K562 (cell line): Measurements from ENCODE around the gene NDUFAF8. TPM values are rescaled to one million over a fixed set of nuclear protein-coding genes. Genes with fewer than 3 reads are reported as not detected.

Source experiments
- ATAC-seq: fragments of 200-7000 bp; cut with Tn5 transposase; 3 replicates; pipeline ENCODE4 v1.9.1; 2020; ENCODE audit warnings: moderate library complexity
- BruUV-seq: library from RNA; stranded (reverse); fragments of 400-500 nt; replicated peaks from 2 replicates; lab custom pipeline; 2021; lab: Mats Ljungman, UMichigan
- CTCF ChIA-PET: fragments of 300-600 bp; formaldehyde crosslinking; extraction: SDS; loops from one replicate; lab custom pipeline; 2021; ENCODE audit warnings: low intra/inter-chr PET ratio; lab: Yijun Ruan, JAX
- POLR2A ChIA-PET: fragments of 300-600, 350-650 bp; sonication (Branson Sonifier 250); formaldehyde crosslinking; extraction: SDS; loops from one replicate; lab custom pipeline; 2021; ENCODE audit warnings: antibody characterized with exemption, inconsistent platforms; lab: Yijun Ruan, JAX
- DNase-seq, 4 experiments: peaks; one replicate each; pipeline versions ENCODE4 v3.0.0 to v3.0.0-alpha.2; 2011 to 2018; ENCODE audit warnings: low spot score in 3 of 4, mixed read lengths in 3 of 4; ENCODE audit errors: extremely low read depth in 1 of 4
- FAIRE-seq: peaks from 2 replicates; lab custom pipeline; 2011; peaks lifted over from hg19 to GRCh38; lab: Jason Lieb, UNC
- H2AFZ ChIP-seq: 2 replicates; pipeline ENCODE4 v1.6.0; 2011; ENCODE audit warnings: low read depth, low read length, control low read depth, inconsistent platforms
- H3K27ac ChIP-seq: fragments of 200-600 bp; 3 replicates; pipeline ENCODE4 v1.8.0; 2011; ENCODE audit warnings: low read depth, mild to moderate bottlenecking, control low read depth, inconsistent platforms, low read length, moderate library complexity, mixed read lengths; ENCODE audit errors: extremely low read depth
- H3K27me3 ChIP-seq, 2 experiments: fragments of 300-600 bp in 1 of 2; 2 replicates in 1 of 2; 3 replicates in 1 of 2; pipeline versions ENCODE4 v1.6.0 to v1.8.0; 2011; ENCODE audit warnings: inconsistent platforms in 2 of 2, low read length in 2 of 2, mild to moderate bottlenecking in 1 of 2, mixed read lengths in 1 of 2, moderate library complexity in 1 of 2; ENCODE audit not compliant: control insufficient read depth in 2 of 2, insufficient read depth in 2 of 2
- H3K36me3 ChIP-seq: fragments of 300-600 bp; 3 replicates; pipeline ENCODE4 v1.8.0; 2011; ENCODE audit warnings: mild to moderate bottlenecking, low read length, inconsistent platforms; ENCODE audit not compliant: control insufficient read depth, insufficient read depth
- H3K4me1 ChIP-seq, 2 experiments: fragments of 200-600 bp in 1 of 2; replicated peaks in 1 of 2; 2 replicates in 1 of 2; 3 replicates in 1 of 2; pipeline versions ENCODE4 v1.5.1 to v1.8.0; 2011; ENCODE audit warnings: inconsistent platforms in 2 of 2, low read length in 2 of 2, mild to moderate bottlenecking in 1 of 2, mixed read lengths in 1 of 2, moderate library complexity in 1 of 2; ENCODE audit not compliant: control insufficient read depth in 2 of 2, insufficient read depth in 2 of 2
- H3K4me2 ChIP-seq: 2 replicates; pipeline ENCODE4 v1.6.1; 2011; ENCODE audit warnings: low read length, control low read depth, inconsistent platforms, mixed read lengths; ENCODE audit not compliant: insufficient read depth
- H3K4me3 ChIP-seq: fragments of 200-600 bp; sonication (generic), shearing (Covaris generic); 2 replicates; pipeline ENCODE4 v1.5.1; 2016; ENCODE audit warnings: control low read depth, inconsistent platforms
- H3K79me2 ChIP-seq: fragments of 200-600 bp; 3 replicates; pipeline ENCODE4 v1.8.0; 2011; ENCODE audit warnings: low read length, inconsistent platforms; ENCODE audit not compliant: control insufficient read depth, insufficient read depth
- H3K9ac ChIP-seq, 2 experiments: 2 replicates each; pipeline versions ENCODE4 v1.6.0 to v1.6.1; 2011; ENCODE audit warnings: low read depth in 2 of 2, low read length in 2 of 2, control low read depth in 1 of 2, inconsistent platforms in 1 of 2, mild to moderate bottlenecking in 1 of 2, mixed read lengths in 1 of 2; ENCODE audit not compliant: insufficient read depth in 1 of 2
- H3K9me1 ChIP-seq: one replicate; pipeline ENCODE4 v1.6.0; 2011; ENCODE audit warnings: inconsistent platforms, mild to moderate bottlenecking, low read length, moderate library complexity; ENCODE audit not compliant: control insufficient read depth, insufficient read depth
- H3K9me3 ChIP-seq: replicated peaks from 2 replicates; pipeline ENCODE4 v1.5.1; 2011; ENCODE audit warnings: low read depth, low read length, inconsistent platforms; ENCODE audit not compliant: control insufficient read depth, insufficient read depth
- H4K20me1 ChIP-seq: replicated peaks from 2 replicates; pipeline ENCODE4 v1.6.1; 2011; ENCODE audit warnings: low read length, inconsistent platforms, mixed read lengths; ENCODE audit not compliant: control insufficient read depth, insufficient read depth
- BRD9 ChIP-seq: fragments of 450-650 bp; IDR thresholded peaks from 2 replicates; pipeline ENCODE4 v1.6.1; 2018; ENCODE audit warnings: low read depth; ENCODE audit not compliant: partially characterized antibody
- CEBPB ChIP-seq: fragments of 450-650 bp; IDR thresholded peaks from 2 replicates; pipeline ENCODE4 v1.6.1; 2016; ENCODE audit warnings: missing genetic modification characterization, missing compliant biosample characterization
- CEBPG ChIP-seq, 3 experiments: fragments of 200-800 bp in 1 of 3; sonication (Bioruptor generic) in 1 of 3; sonication (generic) in 1 of 3; formaldehyde crosslinking in 1 of 3; IDR thresholded peaks in 2 of 3; conservative IDR thresholded peaks in 1 of 3; 2 replicates each; pipeline versions ENCODE4 v1.6.1 to v1.8.0; 2016 to 2022; ENCODE audit warnings: missing compliant biosample characterization in 2 of 3, missing genetic modification characterization in 2 of 3, mild to moderate bottlenecking in 1 of 3, missing genetic modification reagents in 1 of 3
- CTCFL ChIP-seq: IDR thresholded peaks from 2 replicates; pipeline ENCODE4 v1.6.1; 2011; ENCODE audit warnings: borderline replicate concordance, low read depth, mild to moderate bottlenecking, moderate library complexity, low read length; ENCODE audit not compliant: insufficient read depth, poor library complexity, severe bottlenecking
- ETS2 ChIP-seq: IDR thresholded peaks from 2 replicates; pipeline ENCODE4 v1.6.1; 2016; ENCODE audit warnings: borderline replicate concordance, missing genetic modification characterization, mild to moderate bottlenecking, moderate library complexity, missing compliant biosample characterization; ENCODE audit not compliant: poor library complexity, severe bottlenecking
- NBN ChIP-seq: fragments of 450-650 bp; IDR thresholded peaks from 2 replicates; pipeline ENCODE4 v1.6.1; 2016; ENCODE audit warnings: low read depth, mild to moderate bottlenecking
- SNIP1 ChIP-seq: fragments of 450-650 bp; IDR thresholded peaks from 2 replicates; pipeline ENCODE4 v1.7.1; 2017; ENCODE audit warnings: low read depth, mild to moderate bottlenecking
- ZBTB17 ChIP-seq: fragments of 450-650 bp; formaldehyde crosslinking; IDR thresholded peaks from 2 replicates; pipeline ENCODE4 v1.4.0; 2020; ENCODE audit warnings: mild to moderate bottlenecking
- ZBTB33 ChIP-seq: sonication (generic); formaldehyde crosslinking; IDR thresholded peaks from 2 replicates; pipeline ENCODE4 v1.8.1; 2023; ENCODE audit warnings: mild to moderate bottlenecking, missing genetic modification reagents
- ZMIZ1 ChIP-seq, 2 experiments: fragments of 150-350 bp in 1 of 2; IDR thresholded peaks; 2 replicates each; pipeline ENCODE4 v1.6.1; 2012 to 2016; ENCODE audit warnings: low read depth in 2 of 2, low read length in 2 of 2, mild to moderate bottlenecking in 1 of 2, moderate library complexity in 1 of 2
- WGBS: fragments of 100-300 bp; shearing (Covaris generic); methylation state at CpG from one replicate; pipeline ENCODE4 v1.1.6; 2016; ENCODE audit warnings: low coverage, mixed read lengths; ENCODE audit not compliant: insufficient coverage; ENCODE audit errors: missing lambda C conversion rate; 5-methylcytosine and 5-hydroxymethylcytosine counted together
- in situ Hi-C: fragments of 300-500 bp; cut with MboI; formaldehyde crosslinking; loops from 4 replicates; pipeline ENCODE4 v1.15.0; 2018; ENCODE audit warnings: inconsistent platforms, mixed read lengths
- intact Hi-C: fragments of 100-400 bp; cut with micrococcal nuclease; formaldehyde crosslinking; loops from 2 replicates; pipeline ENCODE4 v1.14.2; 2022
- polyA plus RNA-seq, 8 experiments: library from polyadenylated mRNA; depleted of rRNA in 4 of 8; stranded (reverse) in 5 of 8; unstranded in 3 of 8; fragments of >200 nt; fragmentation: Nextera tagmentation in 2 of 8; fragmentation: Illumina TruSeq in 1 of 8; extraction: Ambion mirVana in 2 of 8; extraction: Trizol in 1 of 8; gene quantifications; 2 replicates each; pipeline versions ENCODE4 v1.2.1 to v1.2.3, GENCODE V29; 2011 to 2014; ENCODE audit warnings: inconsistent platforms in 1 of 8, missing spikeins in 1 of 8
- total RNA-seq, 7 experiments: library from RNA; depleted of rRNA in 6 of 7; stranded (reverse); fragments of >200 nt in 6 of 7; fragmentation: Illumina TruSeq in 2 of 7; extraction: Trizol in 2 of 7; gene quantifications; 2 replicates each; pipeline versions ENCODE4 v1.2.1 to v1.2.3, GENCODE V29; 2011 to 2021; ENCODE audit warnings: low replicate concordance in 1 of 7

NDUFAF8 gene
- total and polyA plus RNA-seq, 9 of the 15 experiments (the other 6 are each of a cell fraction or from before 2014, with no cell fraction given): 13.5 to 144 (median 90.0) TPM

DNA sequence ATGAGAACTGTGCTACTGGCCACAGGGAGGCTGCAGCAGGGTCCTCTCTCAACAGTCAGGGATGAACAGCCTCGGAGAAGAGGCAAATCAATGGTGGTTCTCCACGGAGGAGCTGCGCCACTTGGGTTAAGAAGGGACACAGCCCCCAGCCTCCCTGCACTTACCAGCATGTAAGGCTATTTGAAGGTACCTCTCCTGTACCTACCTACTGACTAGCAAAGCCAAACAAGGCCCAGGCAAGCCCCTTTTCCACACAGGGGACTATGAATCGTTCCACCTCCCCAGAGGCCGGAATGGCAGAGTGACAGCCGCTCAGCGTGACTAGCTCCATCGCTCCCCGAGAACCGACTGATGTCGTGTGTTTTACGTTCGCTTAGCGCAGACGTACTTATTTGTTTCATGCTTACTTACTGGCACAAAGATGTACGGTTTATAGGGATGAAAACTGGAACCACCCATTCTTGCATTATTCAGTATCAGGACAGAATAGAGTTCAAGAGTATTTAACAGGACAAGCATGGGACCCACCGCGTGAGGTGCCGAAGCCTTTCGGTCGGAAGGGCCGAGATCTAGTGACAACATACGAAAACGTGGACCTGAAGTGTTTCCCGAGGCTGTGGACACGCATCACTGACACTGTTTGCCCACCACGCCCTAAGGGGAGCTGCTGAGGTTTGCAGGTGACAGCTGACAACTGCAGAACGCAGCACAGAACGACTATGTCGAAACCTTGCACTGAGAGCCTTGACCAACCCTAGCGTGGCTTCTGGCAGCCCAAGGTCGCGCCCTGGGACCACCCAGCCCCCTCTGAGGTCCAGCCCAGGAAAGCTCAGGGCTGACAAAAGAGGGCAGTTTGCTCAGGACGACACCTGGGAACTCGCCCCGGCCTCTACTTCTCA lies 1.3 kb upstream of the NDUFAF8 start:
- BruUV-seq: TSS peak; percentile 62
- no peak for TF ChIP-seq BRD9
- 0 out of 2 replicates have a peak, but pooled peaks have one; percentile 16 for TF ChIP-seq CEBPG (CRISPR knock-in tag; IDR thresholded peaks at IDR 0.05)
- TF ChIP-seq CEBPG (tag; conservative IDR thresholded peaks at IDR 0.05 in 1 of 2, IDR thresholded peaks at IDR 0.05 in 1 of 2): no peak
- no peak for TF ChIP-seq ZMIZ1 (IDR thresholded peaks at IDR 0.05; ENCODE audit: low read depth in 2 of 2, low read length in 2 of 2)
- TF ChIP-seq NBN: no peak
- peak; percentile 65; the same call in 1 of the 2 replicates for TF ChIP-seq ZBTB33 (CRISPR knock-in tag)
- TF ChIP-seq CTCFL: no peak
- TF ChIP-seq SNIP1: no peak
- TF ChIP-seq CEBPB (tag): 0 out of 2 replicates have a peak, but pooled peaks have one; percentile 31
- no peak for TF ChIP-seq ZBTB17 (CRISPR knock-in tag)
- no peak for TF ChIP-seq ETS2

More for the DNA sequence above, 1.3 kb upstream of the NDUFAF8 start:
- H3K27ac ChIP-seq: peak overlapping the region; percentile 54; the same call in 2 of the 3 replicates
- intact Hi-C loops: loop anchor here (10.0 kb wide), 1 partner anchor 223 kb away; no protein-coding TSS in a partner anchor
- DNase-seq (no peak), FAIRE-seq (no peak), ATAC-seq (no peak)
- in situ Hi-C loops: loop anchor here (25.0 kb wide), 1 partner anchor 101 kb away; no protein-coding TSS in a partner anchor
- H3K9ac ChIP-seq: peak overlapping the region; percentile 73 to 99
- H3K9me3 ChIP-seq: no peaks in the 10 kb centered on the region
- H3K27me3 ChIP-seq: no peaks in the 10 kb centered on the region
- H3K4me3 ChIP-seq: peak overlapping the region; percentile 82
- H3K36me3 ChIP-seq: peaks cover 22% of the 10 kb centered on the region; the same call in 1 of the 3 replicates
- peaks cover 29 to 92% of the 10 kb centered on the region in 2 experiments for H3K4me1 ChIP-seq
- 46% methylated on average over 33 of the region's 36 CpGs for WGBS
- peak overlapping the region; percentile 89 for H3K4me2 ChIP-seq
- ChIA-PET POLR2A (interaction anchor here (0.7 to 1.5 kb wide), 8 partner anchors 8 to 940 kb away, joined by 3 to 6 read pairs (median 4); no protein-coding TSS in a partner anchor), CTCF (no interaction called here)
- H3K79me2 ChIP-seq: peaks cover 34% of the 10 kb centered on the region
- H2AFZ ChIP-seq: peak overlapping the region; percentile 86
- H3K9me1 ChIP-seq: peaks cover 9% of the 10 kb centered on the region
- H4K20me1 ChIP-seq: peaks cover 38% of the 10 kb centered on the region
